GM12801 (cell line): ENCODE results near the gene DDX49.

Source experiments
- CTCF ChIP-seq: IDR thresholded peaks from one replicate; pipeline ENCODE4 v1.5.1; 2011; ENCODE audit warnings: control low read depth; ENCODE audit not compliant: insufficient read length; ENCODE audit errors: extremely low read depth

Gene DDX49

GRCh38 chr19:18910010-18910409 is 9.5 kb upstream of the DDX49 start:
- TF ChIP-seq CTCF = no peak

GRCh38 chr19:18910801-18911436 is 8.6 kb upstream of the DDX49 start:
- no peak for TF ChIP-seq CTCF

- TF ChIP-seq CTCF = no peak
These were observed 6.6 kb upstream of the DDX49 start for GRCh38 chr19:18912933-18913332.

DNA sequence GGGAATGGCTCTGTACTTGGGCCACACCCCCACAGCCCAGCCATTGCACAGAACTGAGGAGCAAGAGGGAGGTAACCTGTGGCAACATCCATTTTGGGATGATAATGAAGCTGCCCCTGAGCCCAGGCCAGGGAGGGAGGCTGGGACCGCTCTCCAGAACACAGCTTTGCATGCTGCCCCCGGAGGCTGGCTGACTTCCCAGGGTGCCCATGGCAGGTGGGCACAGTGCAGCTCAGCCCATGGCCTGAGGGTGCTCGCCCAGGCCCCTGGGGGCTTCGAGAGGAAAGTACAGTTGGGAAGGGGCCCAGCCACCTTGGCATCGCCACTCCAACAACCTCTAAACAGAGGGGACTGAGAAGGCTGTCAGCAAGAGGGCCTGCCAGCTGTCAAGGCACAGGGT is 6.0 kb upstream of the DDX49 start:
- no peak for TF ChIP-seq CTCF

DNA sequence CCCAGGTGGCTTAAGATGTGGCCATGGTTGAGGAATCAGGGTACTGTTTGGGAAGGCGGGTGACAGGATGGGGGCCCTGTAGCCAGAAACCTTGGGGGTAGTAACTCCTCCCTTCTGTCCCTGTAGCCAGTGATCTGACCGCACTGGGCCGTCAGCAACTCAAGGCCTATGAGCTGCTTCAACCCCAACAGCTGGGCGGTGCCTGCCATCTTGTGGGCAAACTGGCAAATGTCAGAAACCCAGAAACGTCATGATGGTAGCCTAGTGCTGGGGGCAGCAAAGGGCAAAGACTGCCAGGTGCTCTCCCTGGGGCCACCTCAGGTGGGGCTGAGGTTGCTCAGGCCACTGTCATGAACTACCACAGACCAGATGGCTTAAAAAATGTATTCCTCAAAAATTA is 3.9 kb upstream of the DDX49 start:
- no peak for TF ChIP-seq CTCF

DNA sequence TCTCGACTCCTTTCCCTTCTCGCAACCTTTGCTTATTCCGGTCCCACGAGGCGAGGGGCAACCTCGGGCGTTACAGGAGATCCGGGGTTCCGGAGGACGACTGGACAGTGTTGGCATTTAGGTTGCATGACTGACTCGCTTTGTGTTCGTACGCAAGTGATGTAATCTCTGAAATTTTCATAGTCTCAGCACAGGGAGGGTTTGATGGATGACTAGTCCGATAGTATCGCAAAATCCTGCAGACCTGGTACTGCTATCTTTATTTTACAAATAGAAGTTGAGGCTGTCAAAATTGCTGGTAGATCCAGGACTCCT is 342 bp downstream of the DDX49 start:
- TF ChIP-seq CTCF = no peak

GRCh38 chr19:18920400-18920799 is 885 bp downstream of the DDX49 start:
- TF ChIP-seq CTCF = no peak

DNA sequence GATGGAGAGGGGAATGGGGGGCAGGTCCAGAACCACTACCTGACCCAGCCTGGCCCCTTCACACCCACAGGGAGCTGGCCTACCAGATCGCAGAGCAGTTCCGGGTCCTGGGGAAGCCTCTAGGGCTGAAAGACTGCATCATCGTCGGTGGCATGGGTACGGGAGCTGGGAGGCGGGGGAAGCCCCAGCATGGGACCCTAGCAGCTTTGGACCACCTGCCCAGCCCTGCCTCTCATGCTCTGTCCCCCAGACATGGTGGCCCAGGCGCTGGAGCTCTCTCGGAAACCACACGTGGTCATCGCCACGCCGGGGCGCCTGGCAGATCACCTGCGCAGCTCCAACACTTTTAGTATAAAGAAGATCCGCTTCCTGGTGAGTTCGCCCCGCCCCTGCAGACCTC is 2.1 kb downstream of the DDX49 start:
- TF ChIP-seq CTCF = no peak
